ENCODE measurements around the gene GPX3.

- TF ChIP-seq CTCF (IDR thresholded peaks at IDR 0.05 in 8 of 11, conservative IDR thresholded peaks at IDR 0.05 in 3 of 11) (no peak), POLR2A (IDR thresholded peaks at IDR 0.05) (no peak)
Observed at GRCh38 chr5:151008906-151009305, 11.5 kb upstream of the GPX3 start.

Measured in spleen (tissue), 7 donors.